SH-SY5Y (cell line): Measurements from ENCODE around the gene SLC25A21.

Experiments
- GATA2 ChIP-seq: IDR thresholded peaks from 2 replicates; pipeline ENCODE4 v1.6.1; 2011; ENCODE audit warnings: mild to moderate bottlenecking, low read depth, low read length
- GATA3 ChIP-seq: IDR thresholded peaks from 2 replicates; pipeline ENCODE4 v1.6.1; 2011; ENCODE audit warnings: low read depth, mild to moderate bottlenecking, low read length, moderate library complexity

DNA sequence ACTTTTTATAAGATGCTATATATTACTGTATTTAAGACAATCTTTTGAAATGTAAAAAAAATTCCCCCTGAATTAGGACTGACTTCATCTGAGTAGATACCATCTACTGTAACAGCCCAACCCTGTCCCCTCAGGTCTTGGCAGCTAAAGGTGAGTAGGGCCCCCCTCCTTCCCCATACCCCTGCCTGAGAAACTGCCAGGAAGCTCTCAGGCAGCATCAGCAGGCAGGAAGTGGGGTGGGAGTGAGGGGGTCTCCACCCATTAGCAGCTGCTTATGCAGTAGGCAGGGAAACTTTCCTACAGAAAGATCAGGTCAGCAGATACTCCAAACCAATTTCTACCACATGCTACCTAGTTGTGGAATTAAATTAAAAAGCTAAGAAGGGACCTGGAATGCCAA lies 448.2 kb downstream of the SLC25A21 start:
- TF ChIP-seq GATA2: no peak
- no peak for TF ChIP-seq GATA3
